PC-9 (cell line): ENCODE results near the gene SBF2.

Experiments
- EZH2 ChIP-seq: fragments of 200-600 bp; sonication (generic); IDR thresholded peaks from 2 replicates; pipeline ENCODE4 v1.8.0; 2017; ENCODE audit warnings: antibody characterized with exemption, low read depth
- TF ChIP-seq, protein P1 (sequence below): fragments of 200-600 bp; sonication (generic); conservative IDR thresholded peaks from 2 replicates; pipeline ENCODE4 v1.6.1; 2017; ENCODE audit warnings: mixed run types, antibody characterized with exemption, mild to moderate bottlenecking, moderate library complexity

- TF ChIP-seq, protein P1, sequence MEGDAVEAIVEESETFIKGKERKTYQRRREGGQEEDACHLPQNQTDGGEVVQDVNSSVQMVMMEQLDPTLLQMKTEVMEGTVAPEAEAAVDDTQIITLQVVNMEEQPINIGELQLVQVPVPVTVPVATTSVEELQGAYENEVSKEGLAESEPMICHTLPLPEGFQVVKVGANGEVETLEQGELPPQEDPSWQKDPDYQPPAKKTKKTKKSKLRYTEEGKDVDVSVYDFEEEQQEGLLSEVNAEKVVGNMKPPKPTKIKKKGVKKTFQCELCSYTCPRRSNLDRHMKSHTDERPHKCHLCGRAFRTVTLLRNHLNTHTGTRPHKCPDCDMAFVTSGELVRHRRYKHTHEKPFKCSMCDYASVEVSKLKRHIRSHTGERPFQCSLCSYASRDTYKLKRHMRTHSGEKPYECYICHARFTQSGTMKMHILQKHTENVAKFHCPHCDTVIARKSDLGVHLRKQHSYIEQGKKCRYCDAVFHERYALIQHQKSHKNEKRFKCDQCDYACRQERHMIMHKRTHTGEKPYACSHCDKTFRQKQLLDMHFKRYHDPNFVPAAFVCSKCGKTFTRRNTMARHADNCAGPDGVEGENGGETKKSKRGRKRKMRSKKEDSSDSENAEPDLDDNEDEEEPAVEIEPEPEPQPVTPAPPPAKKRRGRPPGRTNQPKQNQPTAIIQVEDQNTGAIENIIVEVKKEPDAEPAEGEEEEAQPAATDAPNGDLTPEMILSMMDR = peak; percentile 43; the same call in 1 of the 2 replicates
- TF ChIP-seq EZH2 = no peak
These were observed 112.2 kb downstream of the SBF2 start for GRCh38 chr11:10181811-10182210.
